ENCODE measurements around the gene GNPTG. TPM values are rescaled to one million over a fixed set of nuclear protein-coding genes. Genes with fewer than 3 reads are reported as not detected.

Gene GNPTG
- total RNA-seq, 1 experiment from 2014 or later = 29.4 TPM

GRCh38 chr16:1309888-1310831, 41.6 kb upstream of the GNPTG start:
- Mint-ChIP-seq H3K36me3 (ENCODE audit: insufficient read depth in 1 of 3, low read depth in 3 of 3) (peaks cover 19 to 34% (median 28%) of the 10 kb centered on the region in 3 experiments), H3K4me3 (peak overlapping the region; percentile 95 to 99), H3K9me3 (peaks cover 4 to 6% of the 10 kb centered on the region in 2 experiments), H3K27ac (peak overlapping the region; percentile 90 to 97 (median 97)), H3K27me3 (ENCODE audit: low read depth) (no peaks in the 10 kb centered on the region), H3K4me1 (peaks cover 13 to 25% of the 10 kb centered on the region in 2 experiments)
- Histone ChIP-seq H3K14ac (ENCODE audit: insufficient read depth, low read length) (peak overlapping the region; percentile 57; the same call in 1 of the 2 replicates), H3K9me3 (ENCODE audit: control insufficient read depth, low read depth, low read length) (no peaks in the 10 kb centered on the region), H3K79me2 (ENCODE audit: insufficient read depth, low read length) (peaks cover 47% of the 10 kb centered on the region), H3K9ac (ENCODE audit: extremely low read depth, insufficient read length, low read length) (peak overlapping the region; percentile 71), H3K4me1 (ENCODE audit: insufficient read depth, low read length) (no peaks in the 10 kb centered on the region; the same call in 1 of the 2 replicates), H2AK5ac (ENCODE audit: insufficient read length, low read length) (no peak overlapping the region), H4K20me1 (ENCODE audit: control insufficient read depth, insufficient read depth, insufficient read length) (peaks cover 5% of the 10 kb centered on the region), H2BK120ac (ENCODE audit: low read depth, low read length, poor library complexity, severe bottlenecking) (no peak overlapping the region), H3K18ac (ENCODE audit: insufficient read length, low read depth, low read length) (no peak overlapping the region), H3K4ac (ENCODE audit: low read depth, low read length) (no peak overlapping the region), H3K27ac (ENCODE audit: insufficient read length, low read depth, low read length) (no peak overlapping the region), H3K27me3 (ENCODE audit: insufficient read depth, low read length) (no peaks in the 10 kb centered on the region), H3K4me2 (ENCODE audit: insufficient read depth, insufficient read length, low read length) (peak overlapping the region; percentile 98), H3K23ac (ENCODE audit: insufficient read length, low read depth, low read length) (no peak overlapping the region), H4K8ac (replicated peaks; ENCODE audit: insufficient read length, low read depth, low read length) (no peak overlapping the region), H3K79me1 (ENCODE audit: insufficient read depth, low read depth, low read length, poor library complexity, severe bottlenecking) (peaks cover 9% of the 10 kb centered on the region), H4K5ac (ENCODE audit: insufficient read length, low read depth, low read length) (no peak overlapping the region), H2BK5ac (ENCODE audit: insufficient read length, low read length) (no peak overlapping the region), H2AFZ (ENCODE audit: low read length) (no peak overlapping the region), H4K91ac (ENCODE audit: insufficient read length, low read depth, low read length) (no peak overlapping the region), H2BK15ac (ENCODE audit: low read depth, low read length) (no peak overlapping the region), H2BK20ac (ENCODE audit: low read depth, low read length, poor library complexity, severe bottlenecking) (no peak overlapping the region), H2BK12ac (ENCODE audit: insufficient read length, low read depth, low read length) (no peak overlapping the region), H3T11ph (ENCODE audit: low read length) (no peak overlapping the region), H3K23me2 (ENCODE audit: insufficient read length, low read depth, low read length, poor library complexity, severe bottlenecking) (peaks cover 13% of the 10 kb centered on the region), H3K56ac (ENCODE audit: insufficient read length, low read depth, low read length) (no peak overlapping the region)
- WGBS (ENCODE audit: extremely low coverage, insufficient read length, low lambda C conversion rate) = no CpG with 5 or more reads among the region's 77 CpGs
- TF ChIP-seq CTCF (conservative IDR thresholded peaks at IDR 0.05) = no peak
- no peak for DNase-seq
